HepG2 (cell line): ENCODE measurements around the gene FAM222B. TPM values are rescaled to one million over a fixed set of nuclear protein-coding genes. Genes with fewer than 3 reads are reported as not detected.

Experiments used
- HNRNPK ChIP-seq: fragments of 200-400 bp; formaldehyde crosslinking; IDR thresholded peaks from 2 replicates; pipeline ENCODE4 v1.6.1; 2018; ENCODE audit warnings: low read length, low read depth, moderate library complexity, mild to moderate bottlenecking; ENCODE audit not compliant: poor library complexity, severe bottlenecking
- KAT8 ChIP-seq: IDR thresholded peaks from 2 replicates; pipeline ENCODE4 v1.6.1; 2016; ENCODE audit warnings: missing genetic modification reagents, missing compliant biosample characterization
- KDM4B ChIP-seq: sonication (generic); formaldehyde crosslinking; IDR thresholded peaks from 2 replicates; pipeline ENCODE4 v1.4.0; 2020; ENCODE audit warnings: missing genetic modification reagents
- MIXL1 ChIP-seq: IDR thresholded peaks from 2 replicates; pipeline ENCODE4 v1.6.1; 2016
- NCOA5 ChIP-seq: sonication (generic); formaldehyde crosslinking; IDR thresholded peaks from 2 replicates; pipeline ENCODE4 v1.4.0; 2020; ENCODE audit warnings: missing genetic modification reagents
- NKX3-1 ChIP-seq: sonication (generic); formaldehyde crosslinking; IDR thresholded peaks from 2 replicates; pipeline ENCODE4 v1.5.0; 2020; ENCODE audit warnings: missing genetic modification reagents
- PPARG ChIP-seq: conservative IDR thresholded peaks from 2 replicates; pipeline ENCODE4 v1.6.1; 2016; ENCODE audit warnings: missing biosample characterization, missing genetic modification reagents
- RXRB ChIP-seq: IDR thresholded peaks from 2 replicates; pipeline ENCODE4 v1.6.1; 2016; ENCODE audit warnings: borderline replicate concordance, missing genetic modification reagents, missing compliant biosample characterization
- SALL2 ChIP-seq: sonication (generic); formaldehyde crosslinking; IDR thresholded peaks from 2 replicates; pipeline ENCODE4 v1.8.1; 2023; ENCODE audit warnings: mild to moderate bottlenecking, missing genetic modification reagents, inconsistent platforms
- SNAI1 ChIP-seq: sonication (generic); formaldehyde crosslinking; IDR thresholded peaks from 2 replicates; pipeline ENCODE4 v1.5.0; 2020; ENCODE audit warnings: mild to moderate bottlenecking, missing genetic modification reagents, borderline replicate concordance
- ZMYM3 ChIP-seq: sonication (generic); formaldehyde crosslinking; IDR thresholded peaks from 2 replicates; pipeline ENCODE4 v1.5.1; 2020; ENCODE audit warnings: mild to moderate bottlenecking, missing genetic modification reagents
- ZNF160 ChIP-seq: sonication (generic); formaldehyde crosslinking; IDR thresholded peaks from 2 replicates; pipeline ENCODE4 v1.8.0; 2022; ENCODE audit warnings: mild to moderate bottlenecking, inconsistent platforms, missing genetic modification reagents
- ZNF224 ChIP-seq: sonication (generic); formaldehyde crosslinking; IDR thresholded peaks from 2 replicates; pipeline ENCODE4 v1.5.0; 2020; ENCODE audit warnings: mild to moderate bottlenecking, missing genetic modification reagents
- ZNF230 ChIP-seq: sonication (generic); formaldehyde crosslinking; IDR thresholded peaks from 2 replicates; pipeline ENCODE4 v1.4.0; 2020; ENCODE audit warnings: mild to moderate bottlenecking, missing genetic modification reagents
- ZNF24 ChIP-seq: fragments of 450-650 bp; IDR thresholded peaks from 2 replicates; pipeline ENCODE4 v1.6.1; 2017; ENCODE audit warnings: antibody characterized with exemption, mild to moderate bottlenecking
- ZNF335 ChIP-seq: sonication (generic); formaldehyde crosslinking; IDR thresholded peaks from 2 replicates; pipeline ENCODE4 v1.4.0; 2020; ENCODE audit warnings: missing genetic modification reagents
- ZNF543 ChIP-seq: sonication (generic); formaldehyde crosslinking; IDR thresholded peaks from 2 replicates; pipeline ENCODE4 v1.4.0; 2020; ENCODE audit warnings: mild to moderate bottlenecking, missing genetic modification reagents
- ZNF841 ChIP-seq: sonication (generic); formaldehyde crosslinking; IDR thresholded peaks from 2 replicates; pipeline ENCODE4 v1.8.1; 2023; ENCODE audit warnings: missing genetic modification reagents, borderline replicate concordance
- ZNF878 ChIP-seq: sonication (generic); formaldehyde crosslinking; IDR thresholded peaks from 2 replicates; pipeline ENCODE4 v1.8.1; 2023; ENCODE audit warnings: mild to moderate bottlenecking, missing genetic modification reagents, moderate library complexity
- polyA plus RNA-seq, 8 experiments: library from polyadenylated mRNA; depleted of rRNA in 3 of 8; stranded (reverse) in 7 of 8; unstranded in 1 of 8; fragments of >200 nt; fragmentation: Illumina TruSeq in 4 of 8; extraction: Trizol in 4 of 8; gene quantifications; 2 replicates each; pipeline versions ENCODE4 v1.2.1 to v1.2.3, GENCODE V29; 2011 to 2016; ENCODE audit warnings: low read depth in 4 of 8, missing spikeins in 1 of 8, mixed read lengths in 1 of 8; ENCODE audit not compliant: insufficient read depth in 1 of 8
- total RNA-seq, 5 experiments: library from RNA; depleted of rRNA; stranded (reverse); fragments of >200 nt; fragmentation: Illumina TruSeq; extraction: Trizol; gene quantifications; 2 replicates each; pipeline ENCODE4 v1.2.3, GENCODE V29; 2016; ENCODE audit warnings: low read depth in 1 of 5
- TF ChIP-seq, protein P1 (sequence below), 2 experiments: IDR thresholded peaks; 2 replicates each; pipeline ENCODE4 v1.6.1; 2011 to 2012; ENCODE audit warnings: low read length in 2 of 2, borderline replicate concordance in 1 of 2, low read depth in 1 of 2, mild to moderate bottlenecking in 1 of 2, moderate library complexity in 1 of 2
- TF ChIP-seq, protein P2 (sequence below): IDR thresholded peaks from 2 replicates; pipeline ENCODE4 v1.6.1; 2018; ENCODE audit warnings: missing genetic modification reagents
- TF ChIP-seq, protein P3 (sequence below): sonication (generic); formaldehyde crosslinking; IDR thresholded peaks from 2 replicates; pipeline ENCODE4 v1.4.0; 2020; ENCODE audit warnings: missing genetic modification reagents, mild to moderate bottlenecking, borderline replicate concordance
- TF ChIP-seq, protein P4 (sequence below): sonication (generic); formaldehyde crosslinking; IDR thresholded peaks from 2 replicates; pipeline ENCODE4 v1.5.0; 2020; ENCODE audit warnings: mild to moderate bottlenecking, missing genetic modification reagents

FAM222B gene
- total and polyA plus RNA-seq, 2 of the 13 experiments (the other 11 are each of a cell fraction or from before 2014, with no cell fraction given): 3.5 to 7.3 TPM

DNA sequence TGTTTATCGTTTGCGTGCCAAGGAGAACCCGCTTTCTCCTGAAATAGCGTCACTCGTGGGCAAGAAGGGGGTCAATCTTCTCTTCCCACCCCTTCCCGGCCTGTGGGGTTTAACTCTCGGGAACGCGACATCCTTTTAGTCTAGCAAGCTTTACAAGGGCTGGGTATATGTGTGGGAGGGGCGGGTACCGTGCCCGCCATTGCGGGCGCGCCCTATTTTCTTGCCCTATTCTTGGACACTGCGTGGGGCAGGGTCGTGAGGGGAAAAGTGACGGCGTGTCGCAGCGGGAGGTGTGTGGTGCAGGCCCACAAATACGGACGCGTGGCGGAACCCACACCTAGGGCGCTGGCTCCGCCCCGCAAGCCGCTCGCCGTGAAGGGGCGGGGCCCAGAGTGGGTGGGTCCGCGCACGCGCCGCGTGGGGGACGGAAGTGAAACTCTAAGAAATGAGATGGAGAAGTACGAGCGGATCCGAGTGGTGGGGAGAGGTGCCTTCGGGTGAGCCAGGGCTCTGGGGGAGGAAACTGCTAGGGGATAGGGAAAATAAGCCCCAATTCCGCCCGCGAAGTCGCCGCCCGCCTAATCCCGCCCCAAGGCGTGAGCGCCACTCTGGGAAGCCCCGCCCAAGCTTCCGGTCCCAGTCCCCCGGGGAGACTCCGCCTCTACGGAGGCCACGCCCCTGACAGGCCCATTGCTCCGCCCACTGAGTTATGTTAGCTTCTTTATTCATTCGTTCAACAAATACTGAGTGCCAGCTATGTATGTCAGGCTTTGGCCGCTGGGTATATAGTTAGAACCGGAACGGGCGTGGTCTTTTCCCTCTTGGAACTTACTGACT, 114.0 kb downstream of the FAM222B start, which contains the start of gene NEK8 (continued):
- peak; percentile 43; the same call in 1 of the 2 replicates for TF ChIP-seq PPARG (CRISPR knock-in tag)
- no peak; the same call in 1 of the 2 replicates for TF ChIP-seq ZNF224 (CRISPR knock-in tag)
- 0 out of 2 replicates have a peak, but pooled peaks have one; percentile 15 for TF ChIP-seq NKX3-1 (CRISPR knock-in tag)
- TF ChIP-seq, protein P1, sequence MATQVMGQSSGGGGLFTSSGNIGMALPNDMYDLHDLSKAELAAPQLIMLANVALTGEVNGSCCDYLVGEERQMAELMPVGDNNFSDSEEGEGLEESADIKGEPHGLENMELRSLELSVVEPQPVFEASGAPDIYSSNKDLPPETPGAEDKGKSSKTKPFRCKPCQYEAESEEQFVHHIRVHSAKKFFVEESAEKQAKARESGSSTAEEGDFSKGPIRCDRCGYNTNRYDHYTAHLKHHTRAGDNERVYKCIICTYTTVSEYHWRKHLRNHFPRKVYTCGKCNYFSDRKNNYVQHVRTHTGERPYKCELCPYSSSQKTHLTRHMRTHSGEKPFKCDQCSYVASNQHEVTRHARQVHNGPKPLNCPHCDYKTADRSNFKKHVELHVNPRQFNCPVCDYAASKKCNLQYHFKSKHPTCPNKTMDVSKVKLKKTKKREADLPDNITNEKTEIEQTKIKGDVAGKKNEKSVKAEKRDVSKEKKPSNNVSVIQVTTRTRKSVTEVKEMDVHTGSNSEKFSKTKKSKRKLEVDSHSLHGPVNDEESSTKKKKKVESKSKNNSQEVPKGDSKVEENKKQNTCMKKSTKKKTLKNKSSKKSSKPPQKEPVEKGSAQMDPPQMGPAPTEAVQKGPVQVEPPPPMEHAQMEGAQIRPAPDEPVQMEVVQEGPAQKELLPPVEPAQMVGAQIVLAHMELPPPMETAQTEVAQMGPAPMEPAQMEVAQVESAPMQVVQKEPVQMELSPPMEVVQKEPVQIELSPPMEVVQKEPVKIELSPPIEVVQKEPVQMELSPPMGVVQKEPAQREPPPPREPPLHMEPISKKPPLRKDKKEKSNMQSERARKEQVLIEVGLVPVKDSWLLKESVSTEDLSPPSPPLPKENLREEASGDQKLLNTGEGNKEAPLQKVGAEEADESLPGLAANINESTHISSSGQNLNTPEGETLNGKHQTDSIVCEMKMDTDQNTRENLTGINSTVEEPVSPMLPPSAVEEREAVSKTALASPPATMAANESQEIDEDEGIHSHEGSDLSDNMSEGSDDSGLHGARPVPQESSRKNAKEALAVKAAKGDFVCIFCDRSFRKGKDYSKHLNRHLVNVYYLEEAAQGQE (IDR thresholded peaks at IDR 0.05; ENCODE audit: borderline replicate concordance in 1 of 2, low read depth in 1 of 2, low read length in 2 of 2): no peak
- TF ChIP-seq NCOA5 (CRISPR knock-in tag): no peak
- TF ChIP-seq ZNF24: no peak
- TF ChIP-seq ZNF878 (CRISPR knock-in tag): no peak
- TF ChIP-seq ZNF543 (CRISPR knock-in tag): no peak
- no peak for TF ChIP-seq ZNF160 (CRISPR knock-in tag)
- TF ChIP-seq SALL2: no peak
- no peak for TF ChIP-seq SNAI1
- TF ChIP-seq RXRB (CRISPR knock-in tag): no peak; the same call in 1 of the 2 replicates
- TF ChIP-seq ZNF335: no peak
- peak; percentile 64; the same call in 1 of the 2 replicates for TF ChIP-seq KAT8 (CRISPR knock-in tag)
- peak; percentile 76; the same call in 1 of the 2 replicates for TF ChIP-seq ZNF230 (CRISPR knock-in tag)
- TF ChIP-seq, protein P2, sequence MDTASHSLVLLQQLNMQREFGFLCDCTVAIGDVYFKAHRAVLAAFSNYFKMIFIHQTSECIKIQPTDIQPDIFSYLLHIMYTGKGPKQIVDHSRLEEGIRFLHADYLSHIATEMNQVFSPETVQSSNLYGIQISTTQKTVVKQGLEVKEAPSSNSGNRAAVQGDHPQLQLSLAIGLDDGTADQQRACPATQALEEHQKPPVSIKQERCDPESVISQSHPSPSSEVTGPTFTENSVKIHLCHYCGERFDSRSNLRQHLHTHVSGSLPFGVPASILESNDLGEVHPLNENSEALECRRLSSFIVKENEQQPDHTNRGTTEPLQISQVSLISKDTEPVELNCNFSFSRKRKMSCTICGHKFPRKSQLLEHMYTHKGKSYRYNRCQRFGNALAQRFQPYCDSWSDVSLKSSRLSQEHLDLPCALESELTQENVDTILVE (CRISPR knock-in tag): no peak
- no peak for TF ChIP-seq KDM4B (CRISPR knock-in tag)
- TF ChIP-seq, protein P3, sequence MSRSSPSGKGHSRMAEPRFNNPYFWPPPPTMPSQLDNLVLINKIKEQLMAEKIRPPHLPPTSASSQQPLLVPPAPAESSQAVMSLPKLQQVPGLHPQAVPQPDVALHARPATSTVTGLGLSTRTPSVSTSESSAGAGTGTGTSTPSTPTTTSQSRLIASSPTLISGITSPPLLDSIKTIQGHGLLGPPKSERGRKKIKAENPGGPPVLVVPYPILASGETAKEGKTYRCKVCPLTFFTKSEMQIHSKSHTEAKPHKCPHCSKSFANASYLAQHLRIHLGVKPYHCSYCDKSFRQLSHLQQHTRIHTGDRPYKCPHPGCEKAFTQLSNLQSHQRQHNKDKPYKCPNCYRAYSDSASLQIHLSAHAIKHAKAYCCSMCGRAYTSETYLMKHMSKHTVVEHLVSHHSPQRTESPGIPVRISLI (CRISPR knock-in tag): no peak
- no peak for TF ChIP-seq ZNF841 (CRISPR knock-in tag)
- no peak for TF ChIP-seq ZMYM3 (CRISPR knock-in tag)
- TF ChIP-seq MIXL1: no peak
- TF ChIP-seq, protein P4, sequence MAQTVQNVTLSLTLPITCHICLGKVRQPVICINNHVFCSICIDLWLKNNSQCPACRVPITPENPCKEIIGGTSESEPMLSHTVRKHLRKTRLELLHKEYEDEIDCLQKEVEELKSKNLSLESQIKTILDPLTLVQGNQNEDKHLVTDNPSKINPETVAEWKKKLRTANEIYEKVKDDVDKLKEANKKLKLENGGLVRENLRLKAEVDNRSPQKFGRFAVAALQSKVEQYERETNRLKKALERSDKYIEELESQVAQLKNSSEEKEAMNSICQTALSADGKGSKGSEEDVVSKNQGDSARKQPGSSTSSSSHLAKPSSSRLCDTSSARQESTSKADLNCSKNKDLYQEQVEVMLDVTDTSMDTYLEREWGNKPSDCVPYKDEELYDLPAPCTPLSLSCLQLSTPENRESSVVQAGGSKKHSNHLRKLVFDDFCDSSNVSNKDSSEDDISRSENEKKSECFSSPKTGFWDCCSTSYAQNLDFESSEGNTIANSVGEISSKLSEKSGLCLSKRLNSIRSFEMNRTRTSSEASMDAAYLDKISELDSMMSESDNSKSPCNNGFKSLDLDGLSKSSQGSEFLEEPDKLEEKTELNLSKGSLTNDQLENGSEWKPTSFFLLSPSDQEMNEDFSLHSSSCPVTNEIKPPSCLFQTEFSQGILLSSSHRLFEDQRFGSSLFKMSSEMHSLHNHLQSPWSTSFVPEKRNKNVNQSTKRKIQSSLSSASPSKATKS (CRISPR knock-in tag): no peak
- TF ChIP-seq HNRNPK: no peak
